Measurements from ENCODE around the gene CENATAC.
"Not testable (repeated sequence)": the region's sequence is repeated elsewhere in the genome, so short reads cannot be mapped to it uniquely, and the experiment has no call there.

Gene CENATAC

DNA sequence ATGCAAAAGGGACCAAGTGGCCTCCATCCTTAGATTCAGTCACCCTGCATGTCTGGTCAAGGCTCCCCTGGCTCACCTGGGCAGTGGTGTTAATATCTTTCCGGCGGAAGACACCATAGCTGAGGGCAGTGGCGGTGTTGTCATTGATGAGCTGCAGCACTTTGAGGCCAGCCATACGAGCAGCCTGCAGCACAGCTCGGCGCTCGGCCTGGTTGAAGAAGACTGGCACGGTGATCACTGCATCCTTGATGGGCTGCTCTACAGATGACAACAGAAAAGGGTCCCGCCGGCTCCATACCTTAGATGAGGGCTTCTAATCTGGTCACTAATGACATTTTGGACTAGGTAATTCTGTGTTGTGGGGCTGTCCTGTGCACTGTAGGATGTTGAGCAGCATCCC is 56.5 kb downstream of the CENATAC start:
- no peak for DNase-seq (ENCODE audit: low read depth)

GRCh38 chr11:119055901-119056300 is 58.0 kb downstream of the CENATAC start:
- DNase-seq (ENCODE audit: low read depth) = peak; percentile 27

- no peak for DNase-seq (ENCODE audit: low read depth)
These were observed 58.6 kb downstream of the CENATAC start for GRCh38 chr11:119056421-119056999.

- peak; percentile 91 for DNase-seq (ENCODE audit: low read depth)
These were observed 59.2 kb downstream of the CENATAC start, which contains the start of gene HYOU1 for GRCh38 chr11:119057000-119057769. HYOU1 (minus strand) TSS chr11:119057205; CDS start chr11:119056160, 1,045 bp downstream.

GRCh38 chr11:119059128-119059527 is 61.2 kb downstream of the CENATAC start:
- not testable (repeated sequence) for DNase-seq (ENCODE audit: low read depth)

DNA sequence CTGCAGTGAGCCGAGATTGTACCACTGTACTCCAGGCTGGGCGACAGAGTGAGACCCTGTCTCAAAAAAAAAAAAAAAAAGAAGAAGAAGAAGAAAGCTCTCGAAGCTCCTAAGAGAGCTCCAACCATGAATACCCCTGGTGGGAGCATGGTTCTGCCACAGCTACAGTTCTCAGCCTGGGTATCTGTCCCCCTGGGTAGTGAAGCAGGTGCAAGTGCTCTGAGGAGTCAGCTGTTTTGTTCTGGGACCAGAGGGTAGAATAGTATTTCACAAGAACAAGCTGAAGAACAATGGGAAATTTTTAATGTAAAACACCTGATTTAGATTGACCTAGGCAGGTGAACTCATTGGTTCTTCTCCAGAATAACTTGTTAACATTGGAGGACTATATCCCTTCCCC is 63.3 kb downstream of the CENATAC start:
- no peak for DNase-seq (ENCODE audit: low read depth)

DNA sequence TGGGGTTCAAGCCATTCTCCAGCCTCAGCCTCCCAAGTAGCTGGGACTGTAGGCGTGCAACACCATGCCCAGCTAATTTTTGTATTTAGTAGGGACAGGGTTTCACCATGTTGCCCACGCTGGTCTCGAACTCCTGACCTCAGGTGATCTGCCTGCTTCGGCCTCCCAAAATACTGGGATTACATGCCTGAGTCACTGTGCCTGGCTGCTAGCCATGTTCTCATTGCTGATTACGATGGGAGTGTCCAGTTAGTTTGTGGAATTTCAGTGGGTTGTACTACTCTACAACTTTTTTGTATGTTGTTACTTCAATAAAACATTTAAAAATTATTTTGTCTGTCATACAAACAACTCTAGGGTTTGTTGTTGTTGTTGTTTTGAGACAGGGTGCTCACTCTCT is 64.8 kb downstream of the CENATAC start:
- peak; percentile 41 for DNase-seq (ENCODE audit: low read depth)

- DNase-seq (ENCODE audit: low read depth) = no peak
These were observed 67.4 kb downstream of the CENATAC start for GRCh38 chr11:119065369-119065768.
